C1 segment of cervical spinal cord (tissue), 14 donors: ENCODE results near the gene SMPD3.
A peak's percentile ranks its signal among the peaks of the same experiment; 100 is the strongest.

Experiments used
- DNase-seq, 14 donors: peaks; one replicate each; lab custom pipeline; 2025; lab: John Stamatoyannopoulos, UW

Gene SMPD3

GRCh38 chr16:68383858-68384257 lies 64.5 kb downstream of the SMPD3 start:
- no peak for DNase-seq

GRCh38 chr16:68382296-68382718 lies 66.0 kb downstream of the SMPD3 start:
- no peak for DNase-seq

- DNase-seq: no peak
Measured at GRCh38 chr16:68381363-68381724, 67.0 kb downstream of the SMPD3 start.

- no peak for DNase-seq
Measured at GRCh38 chr16:68380676-68381362, 67.5 kb downstream of the SMPD3 start.

DNA sequence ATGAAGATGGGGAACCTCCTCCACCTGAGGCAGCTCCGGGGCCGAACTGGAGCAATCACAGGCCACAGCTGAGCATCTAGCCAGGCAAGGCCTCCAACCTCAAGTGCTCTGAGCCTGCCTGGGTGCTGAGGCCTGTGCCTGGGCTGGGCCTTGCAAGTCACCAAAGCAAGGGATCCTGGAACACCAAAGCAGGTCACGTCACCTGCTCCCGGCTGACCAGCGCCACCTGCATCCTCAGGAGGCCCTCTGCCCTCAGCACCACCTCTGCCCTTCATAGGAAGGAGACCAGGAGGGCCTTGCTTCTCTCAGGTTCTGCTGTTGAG lies 68.0 kb downstream of the SMPD3 start:
- no peak for DNase-seq

DNA sequence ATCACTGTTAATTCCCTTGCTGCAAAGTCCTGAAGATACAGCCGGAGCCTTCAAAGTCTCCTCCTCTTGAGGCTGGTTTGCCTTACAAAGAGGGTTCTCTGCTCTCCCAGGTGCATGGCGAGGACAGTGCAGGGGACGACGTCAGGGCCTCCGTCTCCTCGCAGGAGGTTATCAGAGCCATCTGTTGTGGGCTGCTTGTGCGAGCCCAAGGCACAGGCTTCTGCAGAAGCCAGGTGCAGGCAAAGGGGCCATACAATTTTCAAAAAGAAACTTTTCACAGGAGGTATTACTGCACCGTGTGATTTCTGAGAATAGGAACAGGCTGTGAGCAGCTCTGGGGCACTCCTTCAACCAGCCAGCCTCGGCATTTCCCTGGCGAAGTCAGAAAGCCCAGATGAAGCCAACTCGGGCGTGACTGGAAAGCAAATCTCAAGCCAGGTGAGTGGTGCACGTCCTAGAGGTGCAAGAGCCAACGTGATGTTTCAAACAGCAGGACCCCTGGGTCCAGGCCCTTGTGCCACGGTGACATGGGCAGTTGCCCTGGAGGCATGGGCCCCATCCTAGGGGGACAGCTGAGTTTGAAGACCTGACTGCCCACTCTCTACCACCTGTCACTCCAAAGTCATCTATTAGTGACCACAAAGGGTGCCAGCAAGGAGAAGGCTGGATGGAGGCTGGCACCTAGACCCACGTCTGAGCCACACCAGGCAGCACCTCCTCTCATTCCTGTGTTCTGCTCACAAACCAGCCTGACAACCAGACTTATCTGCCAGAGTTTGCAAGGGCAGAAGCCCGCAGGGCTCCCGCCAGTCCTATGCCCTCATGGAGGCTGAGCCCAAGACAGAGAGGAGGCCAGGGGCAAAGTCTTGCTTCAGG lies 68.6 kb downstream of the SMPD3 start:
- DNase-seq: peak in 1 of 14 donors; percentile 73

DNA sequence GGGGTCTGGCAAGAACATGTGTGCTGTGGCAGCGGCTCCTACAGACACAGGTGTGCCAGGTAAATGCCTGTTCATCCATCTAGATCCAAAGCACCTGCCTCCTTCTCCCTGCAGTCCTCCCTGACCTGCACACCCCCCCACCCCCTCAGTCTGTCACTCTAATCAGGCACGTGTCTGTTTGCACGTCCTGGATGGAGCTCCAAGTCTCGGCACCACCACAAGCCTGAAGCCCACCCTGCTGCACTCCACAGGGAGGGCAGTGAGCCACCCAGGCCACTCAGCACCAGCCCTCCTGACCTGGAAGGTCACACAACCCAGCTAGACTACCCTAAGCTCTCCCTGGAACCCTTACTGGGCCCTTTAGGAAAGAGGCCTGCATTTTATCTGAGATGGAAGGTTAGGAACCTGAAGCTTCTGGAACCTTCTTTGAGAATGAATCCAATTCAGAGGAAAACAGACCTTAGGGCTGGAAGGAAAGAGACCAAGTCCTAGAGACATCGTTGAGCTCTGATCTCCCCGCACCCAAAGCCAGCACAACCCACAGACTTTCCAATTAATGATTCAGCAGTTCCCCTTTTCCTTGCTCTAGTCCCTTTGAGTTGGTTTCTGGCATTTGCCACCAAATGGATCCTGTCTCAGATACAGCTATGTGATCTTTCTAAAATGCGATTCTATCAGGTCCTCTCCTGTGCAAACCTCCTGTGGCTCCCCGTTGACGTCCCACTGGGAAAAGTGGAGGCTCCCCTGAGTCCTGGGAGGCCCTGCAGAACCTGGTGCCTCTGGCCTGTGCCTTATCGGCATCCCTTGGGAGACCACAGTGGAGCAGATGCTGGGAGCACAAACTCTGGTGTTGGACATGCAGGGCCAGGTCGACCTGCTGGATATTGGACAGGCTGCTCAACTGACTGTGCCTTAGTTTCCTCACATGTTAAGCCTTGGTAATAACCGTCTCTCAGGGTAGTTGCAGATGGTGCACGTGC lies 69.6 kb downstream of the SMPD3 start:
- peak in 1 of 14 donors; percentile 34 for DNase-seq

DNA sequence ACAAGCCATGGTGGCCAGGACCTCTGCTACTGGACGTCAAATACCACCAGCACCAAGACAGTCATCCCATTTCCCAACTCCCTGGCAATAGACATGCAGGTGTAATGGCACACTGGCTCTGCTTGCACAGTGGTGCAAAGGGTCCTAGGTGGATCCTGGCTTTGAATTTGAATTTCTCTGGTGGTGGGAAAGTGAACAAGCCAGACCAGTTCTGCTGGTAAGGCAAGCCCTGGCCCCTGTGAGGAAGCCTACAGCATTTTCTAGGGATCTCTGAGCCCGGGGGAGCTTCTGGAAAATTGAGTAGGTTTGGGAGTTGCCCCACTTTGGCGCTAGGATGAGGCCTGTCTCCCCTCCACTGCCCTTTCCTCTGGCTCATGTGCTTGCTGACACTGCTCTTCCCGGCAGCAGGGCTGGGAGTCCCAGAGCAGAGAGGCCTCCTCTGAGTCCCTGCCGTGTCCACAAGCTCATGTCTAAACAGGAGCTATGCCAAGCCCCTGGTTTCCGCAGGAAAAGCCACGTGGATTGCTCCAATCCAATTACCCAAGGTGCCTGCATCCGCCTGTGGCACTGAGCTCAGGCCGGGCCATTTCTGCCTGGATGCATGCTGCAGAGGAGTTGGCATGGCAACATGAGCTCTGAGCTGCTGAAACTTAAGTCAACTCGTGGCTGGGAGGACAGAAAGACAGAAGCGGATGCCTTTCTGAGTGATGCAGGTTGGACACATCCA lies 70.5 kb downstream of the SMPD3 start:
- peak in 5 of 14 donors; percentile 16 to 84 (median 23) for DNase-seq

- DNase-seq: no peak
Measured at GRCh38 chr16:68377221-68377620, 71.1 kb downstream of the SMPD3 start.

- DNase-seq: no peak
Measured at GRCh38 chr16:68376590-68376989, 71.7 kb downstream of the SMPD3 start.

DNA sequence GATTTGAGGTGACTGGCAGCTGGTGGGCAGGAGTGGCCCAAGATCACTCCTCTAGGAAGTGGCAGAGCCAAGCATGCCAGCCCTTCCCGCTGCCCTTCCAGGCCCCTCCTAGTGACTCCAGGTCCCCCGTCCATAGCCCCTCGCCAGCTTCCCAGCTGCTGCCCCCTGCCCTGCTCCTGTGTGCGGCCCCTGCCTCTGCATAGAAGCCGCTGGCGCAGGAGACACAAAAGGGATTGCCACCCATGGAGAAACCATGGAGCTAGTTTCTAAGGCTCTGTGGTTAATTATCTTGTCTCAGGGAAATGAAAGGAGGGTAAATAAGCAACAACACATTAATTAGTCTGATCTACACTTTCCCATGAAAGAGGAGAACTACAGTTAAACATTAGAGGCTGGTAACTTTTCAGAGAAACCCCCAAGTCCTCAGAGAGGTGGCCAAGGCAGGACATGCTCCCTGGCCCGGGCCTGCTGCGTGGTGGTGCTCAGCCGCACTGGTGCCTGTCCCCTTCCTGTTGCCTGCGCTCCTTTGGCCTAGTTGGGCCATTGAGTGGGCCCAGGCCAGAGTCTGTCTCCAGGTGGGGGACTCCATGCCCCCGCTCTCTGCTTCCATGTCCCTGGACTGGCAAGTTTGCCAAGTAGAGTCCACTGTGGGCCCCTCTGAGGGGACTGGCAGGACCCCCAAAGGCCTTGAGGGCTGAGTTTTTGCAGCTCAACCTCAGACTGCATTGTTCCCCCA lies 72.3 kb downstream of the SMPD3 start:
- DNase-seq: no peak

DNA sequence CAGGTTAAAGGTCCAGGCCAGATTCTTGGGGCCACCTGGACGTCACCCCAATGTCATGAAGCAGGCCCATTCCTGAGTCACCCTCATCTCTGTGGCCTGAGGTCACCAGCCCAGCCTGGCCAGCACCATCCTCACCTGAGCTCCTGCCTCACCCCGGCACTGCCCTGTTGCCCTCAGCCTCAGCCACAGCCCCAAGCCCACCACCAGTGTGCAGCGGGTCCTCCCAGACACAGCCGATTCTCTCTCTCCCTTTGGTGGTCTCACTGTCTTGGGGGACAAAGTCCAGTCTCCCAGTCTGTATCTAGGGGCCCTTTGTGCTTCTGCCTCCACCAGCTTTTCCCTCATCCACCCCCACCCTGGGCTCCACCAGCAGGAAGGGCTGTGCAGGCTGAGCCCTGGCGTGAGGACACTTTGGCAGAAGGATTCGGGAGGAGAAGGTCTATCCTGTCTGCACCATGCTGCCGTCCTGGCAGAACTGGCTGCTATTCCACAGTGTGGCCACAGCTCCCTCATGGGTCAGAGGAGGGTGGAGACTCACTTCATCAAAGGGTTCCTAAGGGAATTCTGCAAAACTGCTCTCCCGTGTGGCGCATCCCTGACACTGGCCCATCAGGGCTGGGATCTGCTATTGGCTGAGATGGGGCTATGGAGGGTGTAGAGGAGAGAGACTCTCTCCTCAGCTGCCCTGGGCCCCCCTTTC lies 73.2 kb downstream of the SMPD3 start:
- DNase-seq: peak in 1 of 14 donors; percentile 56

DNA sequence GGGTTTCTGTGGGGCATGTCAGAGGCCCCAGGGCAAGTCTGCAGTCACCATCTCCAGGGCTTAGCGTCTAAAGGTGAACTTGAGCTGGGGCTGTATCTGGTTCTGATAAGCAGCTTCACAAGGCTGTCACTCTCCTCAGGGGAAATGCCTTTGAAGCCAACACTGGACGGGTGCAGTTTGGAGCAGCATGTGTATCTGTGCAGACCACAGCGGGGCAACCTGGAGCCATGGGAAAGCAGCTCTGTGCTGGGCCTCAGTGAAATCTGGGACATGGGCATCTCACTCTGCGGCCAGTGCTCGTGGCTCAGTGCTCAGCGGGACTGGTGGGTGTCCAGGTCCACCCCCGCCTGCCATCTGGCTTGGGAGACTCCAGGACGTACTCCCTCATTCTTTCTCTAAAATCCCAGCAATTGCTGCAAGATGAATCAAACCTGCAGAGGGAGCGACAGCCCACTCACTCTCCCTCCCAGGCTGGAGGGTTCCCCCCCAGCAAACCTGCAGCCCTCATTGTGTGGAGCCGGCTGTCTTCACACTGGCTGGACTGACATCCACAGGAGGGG lies 74.0 kb downstream of the SMPD3 start:
- peak in 2 of 14 donors; percentile 27 to 88 for DNase-seq

- peak in 1 of 14 donors; percentile 60 for DNase-seq
Measured at GRCh38 chr16:68373528-68374245, 74.6 kb downstream of the SMPD3 start.

DNA sequence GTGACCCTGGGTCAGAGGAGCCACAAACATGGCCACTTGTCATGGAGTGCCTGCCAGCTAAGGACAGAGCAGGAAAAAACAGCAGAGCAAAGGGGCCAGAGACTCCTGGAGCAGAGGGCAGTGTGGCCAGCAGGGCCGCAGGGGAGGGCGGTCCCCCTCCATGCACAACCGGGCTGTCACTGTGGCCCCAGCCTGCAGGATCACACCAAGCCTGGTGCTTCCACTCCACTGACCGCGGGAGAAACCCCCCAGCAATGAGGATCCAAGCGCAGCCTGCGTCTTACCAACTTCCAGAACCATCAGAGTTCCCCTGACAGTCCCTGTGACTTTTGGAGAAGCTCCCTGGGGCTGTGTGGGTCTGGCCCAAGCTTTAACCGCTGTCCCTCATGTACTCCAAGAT lies 75.5 kb downstream of the SMPD3 start:
- DNase-seq: no peak

- DNase-seq: no peak
Measured at GRCh38 chr16:68372381-68372720, 76.0 kb downstream of the SMPD3 start.

- DNase-seq: no peak
Measured at GRCh38 chr16:68371706-68372380, 76.5 kb downstream of the SMPD3 start.

DNA sequence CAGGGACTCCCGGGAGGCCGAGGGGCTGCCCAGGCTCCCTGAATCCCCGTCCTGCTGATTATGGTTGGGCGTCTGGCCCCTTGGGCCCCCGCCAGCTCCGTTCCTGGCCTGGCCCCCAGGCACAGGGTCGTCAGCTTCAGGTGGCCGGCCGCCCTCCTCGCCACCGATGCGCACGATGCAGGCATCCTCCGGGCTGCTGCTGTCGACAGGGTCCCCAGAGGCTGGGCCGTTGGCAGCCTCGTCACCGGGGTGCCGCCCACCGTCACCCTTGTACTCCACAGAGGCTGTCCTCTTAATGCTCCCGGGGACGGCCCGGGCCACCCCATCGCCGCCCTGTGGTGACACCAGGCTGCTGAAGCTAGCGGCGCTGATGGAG lies 77.0 kb downstream of the SMPD3 start:
- DNase-seq: no peak
